Myocyte (in vitro differentiated cells): ENCODE results near the gene ALAD. TPM values are rescaled to one million over a fixed set of nuclear protein-coding genes. Genes with fewer than 3 reads are reported as not detected.
"Not testable (repeated sequence)": the region's sequence is repeated elsewhere in the genome, so short reads cannot be mapped to it uniquely, and the experiment has no call there.

Experiments
- DNase-seq: peaks from one replicate; pipeline ENCODE4 v3.0.0-alpha.2; 2012; ENCODE audit warnings: low read depth
- total RNA-seq: library from RNA; depleted of rRNA; stranded (reverse); fragments of >200 nt; gene quantifications from 2 replicates; pipeline ENCODE4 v1.2.3, GENCODE V29; 2014

The ALAD gene
- total RNA-seq, 1 donor from 2014 or later = 16.0 TPM

GRCh38 chr9:113375057-113376023 lies 25.7 kb downstream of the ALAD start:
- DNase-seq = no peak

GRCh38 chr9:113373676-113374392 lies 27.2 kb downstream of the ALAD start:
- DNase-seq = no peak

GRCh38 chr9:113373256-113373655 lies 27.8 kb downstream of the ALAD start:
- no peak for DNase-seq

- no peak for DNase-seq
These were observed 29.0 kb downstream of the ALAD start for GRCh38 chr9:113372059-113372458.

- DNase-seq = no peak
These were observed 30.2 kb downstream of the ALAD start for GRCh38 chr9:113370806-113371325.

- DNase-seq = no peak
These were observed 31.3 kb downstream of the ALAD start for GRCh38 chr9:113369855-113370140.

- peak; percentile 58 for DNase-seq
These were observed 31.9 kb downstream of the ALAD start for GRCh38 chr9:113368982-113369854.

- no peak for DNase-seq
These were observed 32.6 kb downstream of the ALAD start for GRCh38 chr9:113368348-113368981.

GRCh38 chr9:113365652-113366051 lies 35.4 kb downstream of the ALAD start:
- DNase-seq = not testable (repeated sequence)

GRCh38 chr9:113364951-113365350 lies 36.1 kb downstream of the ALAD start:
- DNase-seq = no peak

- DNase-seq = peak; percentile 40
These were observed 37.7 kb downstream of the ALAD start for GRCh38 chr9:113363336-113363735.

GRCh38 chr9:113361304-113362018 lies 39.6 kb downstream of the ALAD start:
- DNase-seq = no peak

- DNase-seq = no peak
These were observed 40.7 kb downstream of the ALAD start for GRCh38 chr9:113360242-113360842.

- DNase-seq = peak; percentile 89
These were observed 41.7 kb downstream of the ALAD start for GRCh38 chr9:113359385-113359784.

- no peak for DNase-seq
These were observed 44.3 kb downstream of the ALAD start for GRCh38 chr9:113356686-113357292.

- DNase-seq = no peak
These were observed 46.0 kb downstream of the ALAD start for GRCh38 chr9:113355040-113355596.

GRCh38 chr9:113352411-113352810 lies 48.7 kb downstream of the ALAD start:
- DNase-seq = no peak

GRCh38 chr9:113352006-113352405 lies 49.1 kb downstream of the ALAD start:
- no peak for DNase-seq

GRCh38 chr9:113350937-113351336 lies 50.1 kb downstream of the ALAD start:
- DNase-seq = no peak
